K562 (cell line): ENCODE results near the gene MTHFD2. TPM values are rescaled to one million over a fixed set of nuclear protein-coding genes. Genes with fewer than 3 reads are reported as not detected.

Experiments used
- CAMTA2 ChIP-seq: fragments of 250-450 bp; sonication (Bioruptor Pico); conservative IDR thresholded peaks from 2 replicates; pipeline ENCODE4 v1.5.1; 2022
- CBX1 ChIP-seq: sonication (generic); IDR thresholded peaks from 2 replicates; pipeline ENCODE4 v1.6.1; 2016; ENCODE audit warnings: antibody characterized with exemption, low read depth, mild to moderate bottlenecking
- CBX8 ChIP-seq: fragments of 200-600 bp; sonication (generic); IDR thresholded peaks from 2 replicates; pipeline ENCODE4 v1.6.1; 2012; ENCODE audit warnings: borderline replicate concordance, mixed run types, low read depth, mild to moderate bottlenecking, moderate library complexity, mixed read lengths, low read length, control low read depth, inconsistent platforms; ENCODE audit not compliant: poor library complexity, severe bottlenecking; ENCODE audit errors: extremely low read depth
- CTBP1 ChIP-seq: fragments of 450-650 bp; IDR thresholded peaks from 2 replicates; pipeline ENCODE4 v1.6.1; 2016; ENCODE audit warnings: borderline replicate concordance
- MED1 ChIP-seq: sonication (generic); formaldehyde crosslinking; IDR thresholded peaks from 2 replicates; pipeline ENCODE4 v1.8.1; 2023; ENCODE audit warnings: missing genetic modification reagents, borderline replicate concordance
- PREB ChIP-seq: sonication (generic); formaldehyde crosslinking; IDR thresholded peaks from 2 replicates; pipeline ENCODE4 v1.8.1; 2023; ENCODE audit warnings: mild to moderate bottlenecking, missing genetic modification reagents
- PRPF4 ChIP-seq: fragments of 200-400 bp; formaldehyde crosslinking; IDR thresholded peaks from one replicate; pipeline ENCODE4 v1.6.1; 2017; ENCODE audit warnings: low read length, low read depth, mild to moderate bottlenecking; ENCODE audit not compliant: insufficient read depth, poor library complexity, severe bottlenecking
- RBM14 ChIP-seq: fragments of 200-400 bp; formaldehyde crosslinking; IDR thresholded peaks from 2 replicates; pipeline ENCODE4 v1.6.1; 2018; ENCODE audit warnings: low read depth, mild to moderate bottlenecking, low read length, moderate library complexity, borderline replicate concordance; ENCODE audit not compliant: insufficient read depth
- SMARCB1 ChIP-seq: IDR thresholded peaks from 2 replicates; pipeline ENCODE4 v1.6.1; 2011; ENCODE audit warnings: improper control_type of control experiment, low read depth; ENCODE audit not compliant: insufficient read length
- STAT6 ChIP-seq: sonication (generic); formaldehyde crosslinking; IDR thresholded peaks from 2 replicates; pipeline ENCODE4 v1.8.1; 2023; ENCODE audit warnings: mild to moderate bottlenecking, missing genetic modification reagents
- TBP ChIP-seq: optimal IDR thresholded peaks from 2 replicates; pipeline ENCODE3; 2011; ENCODE audit warnings: low read depth, low read length, improper control_type of control experiment
- TSC22D4 ChIP-seq: fragments of 450-650 bp; IDR thresholded peaks from 2 replicates; pipeline ENCODE4 v1.6.1; 2016; ENCODE audit warnings: missing genetic modification characterization, missing biosample characterization, control low read depth
- XRCC5 ChIP-seq: fragments of 200-400 bp; formaldehyde crosslinking; IDR thresholded peaks from 2 replicates; pipeline ENCODE4 v1.6.1; 2017; ENCODE audit warnings: low read depth, mild to moderate bottlenecking, low read length
- ZNF3 ChIP-seq: fragments of 250-450 bp; sonication (Bioruptor Pico); IDR thresholded peaks from 2 replicates; pipeline ENCODE4 v1.5.0; 2021; ENCODE audit warnings: mild to moderate bottlenecking, moderate library complexity
- ZNF395 ChIP-seq: fragments of 200-800 bp; sonication (Bioruptor generic); IDR thresholded peaks from 2 replicates; pipeline ENCODE4 v1.6.1; 2017; ENCODE audit warnings: missing genetic modification characterization, missing compliant biosample characterization
- ZNF561 ChIP-seq: fragments of 450-650 bp; formaldehyde crosslinking; conservative IDR thresholded peaks from 2 replicates; pipeline ENCODE4 v1.4.0; 2020; ENCODE audit warnings: mild to moderate bottlenecking, moderate library complexity
- ZNF655 ChIP-seq: fragments of 250-450 bp; sonication (Bioruptor Pico); IDR thresholded peaks from 2 replicates; pipeline ENCODE4 v1.5.0; 2021
- ZNF740 ChIP-seq, 3 experiments: fragments of 200-800 bp in 1 of 3; sonication (Bioruptor generic) in 1 of 3; sonication (generic) in 1 of 3; formaldehyde crosslinking in 1 of 3; IDR thresholded peaks; 2 replicates each; pipeline versions ENCODE4 v1.6.1 to v1.8.0; 2016 to 2022; ENCODE audit warnings: mild to moderate bottlenecking in 2 of 3, missing compliant biosample characterization in 2 of 3, missing genetic modification characterization in 2 of 3, missing genetic modification reagents in 1 of 3
- polyA plus RNA-seq, 8 experiments: library from polyadenylated mRNA; depleted of rRNA in 4 of 8; stranded (reverse) in 5 of 8; unstranded in 3 of 8; fragments of >200 nt; fragmentation: Nextera tagmentation in 2 of 8; fragmentation: Illumina TruSeq in 1 of 8; extraction: Ambion mirVana in 2 of 8; extraction: Trizol in 1 of 8; gene quantifications; 2 replicates each; pipeline versions ENCODE4 v1.2.1 to v1.2.3, GENCODE V29; 2011 to 2014; ENCODE audit warnings: inconsistent platforms in 1 of 8, missing spikeins in 1 of 8
- total RNA-seq, 7 experiments: library from RNA; depleted of rRNA in 6 of 7; stranded (reverse); fragments of >200 nt in 6 of 7; fragmentation: Illumina TruSeq in 2 of 7; extraction: Trizol in 2 of 7; gene quantifications; 2 replicates each; pipeline versions ENCODE4 v1.2.1 to v1.2.3, GENCODE V29; 2011 to 2021; ENCODE audit warnings: low replicate concordance in 1 of 7

Gene MTHFD2
- total and polyA plus RNA-seq, 9 of the 15 experiments (the other 6 are each of a cell fraction or from before 2014, with no cell fraction given) = 113 to 520 (median 234) TPM

- TF ChIP-seq CAMTA2 = no peak
- no peak for TF ChIP-seq ZNF3 (CRISPR knock-in tag)
- no peak for TF ChIP-seq CBX8
- TF ChIP-seq PREB (CRISPR knock-in tag) = peak; percentile 82; the same call in 1 of the 2 replicates
- TF ChIP-seq STAT6 (CRISPR knock-in tag) = peak; percentile 83; the same call in 1 of the 2 replicates
- TF ChIP-seq SMARCB1 = no peak
- TF ChIP-seq XRCC5 = peak; percentile 1
- peak; percentile 66 for TF ChIP-seq ZNF740 (CRISPR knock-in tag; IDR thresholded peaks at IDR 0.05)
- TF ChIP-seq ZNF740 (tag; IDR thresholded peaks at IDR 0.05) = no peak
- peak; percentile 86 for TF ChIP-seq CBX1
- peak; percentile 99 for TF ChIP-seq TBP
- peak; percentile 98; the same call in 1 of the 2 replicates for TF ChIP-seq RBM14
- no peak for TF ChIP-seq ZNF655 (CRISPR knock-in tag)
- no peak; the same call in 1 of the 2 replicates for TF ChIP-seq ZNF395 (CRISPR knock-in tag)
- peak; percentile 80 for TF ChIP-seq CTBP1
- peak; percentile 98 for TF ChIP-seq PRPF4
- no peak for TF ChIP-seq ZNF561 (CRISPR knock-in tag)
- TF ChIP-seq MED1 (CRISPR knock-in tag) = no peak
- TF ChIP-seq TSC22D4 (tag) = no peak
These were observed at the start of gene MTHFD2 (continued) for GRCh38 chr2:74198461-74199274.
